Epithelial cell of prostate (primary cell): ENCODE measurements around the gene SYNCRIP.
"Not testable (repeated sequence)": the region's sequence is repeated elsewhere in the genome, so short reads cannot be mapped to it uniquely, and the experiment has no call there.

ENCODE experiments used
- DNase-seq: peaks from one replicate; pipeline ENCODE4 v3.0.0-alpha.2; 2011; ENCODE audit warnings: low read depth, low spot score
- H3K27ac ChIP-seq: fragments of 450-650 bp; 2 replicates; pipeline ENCODE4 v1.5.1; 2017; ENCODE audit warnings: mild to moderate bottlenecking

SYNCRIP gene

GRCh38 chr6:85672050-85672449 is 29.4 kb upstream of the SYNCRIP start:
- no peak for DNase-seq
- no peak overlapping the region for H3K27ac ChIP-seq

GRCh38 chr6:85670573-85670972 is 27.9 kb upstream of the SYNCRIP start:
- H3K27ac ChIP-seq, result peak overlapping the region; percentile 64
- DNase-seq, result no peak

DNA sequence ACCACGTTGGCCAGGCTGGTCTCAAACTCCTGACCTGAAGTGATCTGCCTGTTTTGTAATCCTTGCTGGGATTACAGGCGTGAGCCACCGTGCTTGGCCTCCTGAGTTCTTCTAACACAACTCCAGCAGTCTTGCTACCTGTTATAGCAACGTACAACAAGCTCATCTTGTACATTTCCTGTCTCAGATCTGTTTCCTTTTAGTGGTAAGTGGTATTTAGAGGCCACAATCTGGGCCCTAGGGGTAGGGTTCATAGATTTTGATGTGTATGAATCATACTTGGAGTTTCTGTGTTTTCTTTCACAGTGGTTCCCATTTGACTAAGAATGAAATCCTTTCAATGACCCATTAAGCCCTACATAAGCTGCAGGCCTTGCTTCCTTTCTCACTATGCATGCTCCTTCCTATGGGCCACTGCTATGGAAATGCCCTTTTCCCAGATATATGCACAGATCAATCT is 27.1 kb upstream of the SYNCRIP start:
- peak overlapping the region; percentile 64 for H3K27ac ChIP-seq
- peak; percentile 69 for DNase-seq

GRCh38 chr6:85662251-85662650 is 19.6 kb upstream of the SYNCRIP start:
- DNase-seq, result no peak
- no peak overlapping the region for H3K27ac ChIP-seq

DNA sequence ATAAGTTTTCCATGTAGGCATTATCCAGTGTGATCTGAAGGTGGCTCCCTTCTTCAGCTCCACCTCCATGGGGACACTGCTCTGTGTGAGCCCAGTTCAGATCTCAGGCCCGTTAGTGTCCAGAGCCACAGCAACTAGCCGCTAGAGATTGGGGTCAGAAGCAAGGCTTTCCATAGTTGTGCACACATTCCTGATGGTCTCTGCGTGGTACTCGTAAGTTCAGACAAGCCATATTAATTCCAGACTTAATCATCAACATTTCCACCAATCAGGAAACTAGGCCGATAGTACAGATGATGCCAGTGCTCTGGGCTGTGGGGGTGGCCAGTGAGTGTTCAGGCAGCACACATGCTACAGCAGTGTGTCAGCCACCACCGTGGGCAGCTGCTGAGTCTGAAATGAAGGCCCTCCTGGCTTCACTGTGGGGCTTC is 17.5 kb upstream of the SYNCRIP start:
- peak overlapping the region; percentile 37 for H3K27ac ChIP-seq
- DNase-seq, result peak; percentile 78

- DNase-seq, result no peak
- no peak overlapping the region for H3K27ac ChIP-seq
Observed at GRCh38 chr6:85650606-85651005, 7.9 kb upstream of the SYNCRIP start.

- H3K27ac ChIP-seq, result peak overlapping the region; percentile 99
- no peak for DNase-seq
Observed at GRCh38 chr6:85644279-85644762, 1.6 kb upstream of the SYNCRIP start.

DNA sequence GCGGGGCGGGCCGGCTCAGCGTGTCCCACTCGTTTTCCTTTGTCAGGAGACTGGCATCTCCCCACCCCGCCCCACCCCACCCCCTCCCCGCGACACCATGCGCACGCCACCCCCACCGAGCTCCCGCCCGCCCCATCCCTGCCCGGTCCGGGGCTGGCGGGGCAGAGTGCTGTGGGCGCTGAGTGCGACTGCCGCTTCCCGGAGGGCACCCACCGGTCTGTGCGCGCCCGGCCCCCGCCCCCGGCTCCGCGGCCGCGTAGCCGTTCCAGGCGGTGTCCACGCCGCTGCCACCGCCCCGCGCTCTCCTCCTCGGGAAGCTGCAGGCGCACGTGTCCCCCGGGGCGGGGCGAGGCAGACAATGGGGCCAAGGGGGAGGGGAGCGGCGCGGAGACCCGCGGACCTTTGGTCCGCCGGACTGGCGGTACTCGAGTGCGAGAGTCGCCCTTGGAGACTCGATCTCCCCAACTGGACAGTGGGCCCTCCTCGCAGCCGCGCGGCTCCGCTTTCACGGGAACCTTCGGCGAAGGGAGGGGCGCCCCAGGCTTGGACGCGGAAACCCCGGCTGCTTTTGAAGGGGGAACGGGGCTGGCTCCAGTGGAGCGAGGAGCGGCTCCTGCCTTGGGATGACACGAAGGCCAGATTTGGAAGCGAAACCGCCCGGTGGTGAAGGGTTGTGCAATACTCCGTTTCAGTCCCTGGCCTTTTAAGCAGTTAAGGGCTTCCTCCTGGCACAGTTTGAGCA is 1.0 kb upstream of the SYNCRIP start:
- peak; percentile 78 for DNase-seq
- peak overlapping the region; percentile 99 for H3K27ac ChIP-seq

DNA sequence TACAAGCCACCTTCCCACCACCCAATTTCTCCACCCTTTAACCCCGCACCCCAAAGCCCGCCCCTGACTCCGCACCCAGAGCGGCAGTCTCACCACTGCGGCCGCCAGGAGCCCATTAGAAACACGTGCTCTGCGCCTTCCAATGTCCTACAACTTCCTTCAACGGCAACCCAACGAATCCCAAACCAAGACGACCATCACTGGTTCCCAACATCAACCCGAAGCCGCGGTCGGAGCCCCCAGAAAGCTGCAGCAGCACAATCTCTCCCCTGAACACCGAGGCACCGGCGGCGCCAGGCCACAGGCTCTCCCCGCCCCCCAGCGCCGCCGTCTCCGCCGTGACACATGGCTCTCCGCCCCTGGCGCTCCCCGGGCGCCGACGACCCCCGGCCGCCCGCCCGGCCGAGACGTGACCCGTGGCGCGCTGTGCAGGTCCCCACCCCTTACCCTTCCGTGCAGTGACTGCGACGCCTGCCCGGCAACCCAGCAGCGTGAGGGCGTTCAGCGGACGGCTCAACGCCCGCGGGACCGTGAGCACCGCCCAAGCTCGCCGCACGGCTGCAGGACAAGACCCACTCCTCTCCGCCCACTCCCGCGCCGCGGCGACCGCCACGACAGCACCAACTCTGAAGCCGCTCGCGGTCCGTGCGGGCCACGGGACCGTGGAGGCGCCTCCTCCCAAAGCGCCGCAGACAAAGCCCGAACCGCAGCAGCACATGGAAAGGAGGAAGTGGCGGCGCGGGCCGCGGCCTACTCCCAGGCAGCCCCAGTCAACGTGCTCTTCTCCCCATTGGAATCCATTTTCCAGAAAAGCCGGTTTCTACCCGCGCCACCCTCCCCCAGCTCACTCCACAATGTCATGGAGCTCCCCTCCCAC is 551 bp downstream of the SYNCRIP start:
- peak; percentile 8 for DNase-seq
- H3K27ac ChIP-seq, result peak overlapping the region; percentile 99

DNA sequence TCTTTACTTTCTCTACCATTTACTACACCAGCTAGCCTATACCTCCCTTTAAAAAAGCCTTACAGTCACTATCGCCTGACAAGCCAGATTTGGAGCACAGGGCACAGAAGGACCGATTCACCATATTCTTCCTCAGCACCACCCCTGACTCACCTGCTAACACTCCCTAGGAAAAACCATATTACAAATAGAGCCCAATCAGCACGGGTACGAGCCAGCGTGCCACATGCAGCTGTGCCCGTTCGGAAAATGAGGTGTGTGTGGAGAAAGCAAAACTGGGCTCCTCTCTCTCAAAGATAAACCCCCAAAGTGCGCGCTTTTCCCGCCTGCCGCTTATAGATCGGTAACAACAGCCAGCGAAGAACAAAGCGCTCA is 1.2 kb downstream of the SYNCRIP start:
- peak overlapping the region; percentile 99 for H3K27ac ChIP-seq
- no peak for DNase-seq

GRCh38 chr6:85640821-85641220 is 1.9 kb downstream of the SYNCRIP start:
- H3K27ac ChIP-seq, result no peak overlapping the region
- DNase-seq, result no peak

DNA sequence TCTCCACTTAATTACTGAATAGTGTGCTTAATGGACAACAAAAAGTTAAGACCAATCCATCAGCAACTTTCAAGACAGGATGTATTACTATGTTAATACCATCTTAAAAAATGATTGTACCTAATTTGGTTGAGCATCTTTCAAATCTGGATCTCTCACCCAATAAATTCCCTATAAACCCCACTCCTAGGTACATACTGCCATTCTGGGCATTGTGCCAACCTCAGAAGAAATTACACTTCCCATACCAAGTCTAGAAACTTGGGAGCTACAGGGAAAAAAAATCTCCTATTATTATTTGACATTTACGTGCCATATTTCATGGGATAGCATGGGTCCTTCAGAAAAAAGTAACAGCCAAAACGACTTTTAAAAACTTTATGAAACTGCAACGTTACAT is 5.1 kb downstream of the SYNCRIP start:
- no peak overlapping the region for H3K27ac ChIP-seq
- DNase-seq, result no peak

DNA sequence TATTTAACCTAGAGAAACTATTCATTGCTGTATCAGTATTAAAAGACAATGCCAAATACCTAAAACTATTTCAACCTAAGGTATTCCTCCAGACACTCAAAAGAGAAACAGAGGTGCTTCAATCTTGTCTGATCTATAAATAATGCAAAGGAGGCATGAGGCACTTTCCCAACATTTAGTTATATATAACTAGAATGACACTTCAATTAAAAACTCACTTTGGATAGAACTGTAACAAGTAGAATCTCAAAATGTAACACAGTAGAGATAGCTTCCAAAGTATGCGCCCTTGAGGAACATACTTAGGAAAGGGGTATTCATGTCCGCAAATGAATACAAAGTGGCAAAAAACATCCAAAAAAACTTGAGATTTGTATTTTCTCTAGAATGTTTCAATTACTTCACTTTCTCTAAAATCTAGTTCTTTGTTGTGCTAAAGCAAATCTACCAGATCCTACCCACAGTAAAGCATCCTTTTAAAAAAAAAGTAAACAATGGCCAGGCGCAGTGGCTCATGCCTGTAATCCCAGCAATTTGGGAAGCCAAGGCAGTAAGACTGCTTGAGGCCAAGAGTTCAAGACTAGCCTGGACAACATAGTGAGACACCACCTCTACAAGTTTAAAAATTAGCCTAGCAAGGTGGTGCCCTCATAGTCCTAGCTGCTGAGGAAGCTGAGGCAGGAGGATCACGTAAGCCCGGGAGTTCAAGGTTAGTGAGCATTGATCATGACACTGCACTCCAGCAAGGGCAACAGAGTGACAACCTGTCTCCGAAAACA is 10.3 kb downstream of the SYNCRIP start:
- H3K27ac ChIP-seq, result peak overlapping the region; percentile 10
- no peak for DNase-seq

DNA sequence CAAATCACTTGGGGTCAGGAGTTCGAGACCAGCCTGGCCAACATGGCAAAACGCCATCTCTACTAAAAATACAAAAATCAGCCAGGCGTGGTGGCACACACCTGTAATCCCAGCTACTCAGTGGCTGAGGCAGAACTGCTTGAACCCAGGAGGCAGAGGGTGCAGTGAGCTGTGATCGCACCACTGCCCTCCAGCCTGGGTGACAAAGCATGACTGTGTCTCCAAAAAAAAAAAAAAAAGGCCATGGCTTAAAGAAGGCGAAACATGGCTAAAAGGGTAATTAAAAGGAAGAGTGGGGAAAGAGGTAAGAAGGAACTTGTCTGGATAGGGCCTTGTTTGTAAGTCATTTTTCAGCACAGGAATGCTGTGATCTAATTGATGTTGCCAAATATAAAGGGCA is 11.6 kb downstream of the SYNCRIP start:
- peak overlapping the region; percentile 10 for H3K27ac ChIP-seq
- not testable (repeated sequence) for DNase-seq

- H3K27ac ChIP-seq, result no peak overlapping the region
- no peak for DNase-seq
Observed at GRCh38 chr6:85628353-85628752, 14.3 kb downstream of the SYNCRIP start.

DNA sequence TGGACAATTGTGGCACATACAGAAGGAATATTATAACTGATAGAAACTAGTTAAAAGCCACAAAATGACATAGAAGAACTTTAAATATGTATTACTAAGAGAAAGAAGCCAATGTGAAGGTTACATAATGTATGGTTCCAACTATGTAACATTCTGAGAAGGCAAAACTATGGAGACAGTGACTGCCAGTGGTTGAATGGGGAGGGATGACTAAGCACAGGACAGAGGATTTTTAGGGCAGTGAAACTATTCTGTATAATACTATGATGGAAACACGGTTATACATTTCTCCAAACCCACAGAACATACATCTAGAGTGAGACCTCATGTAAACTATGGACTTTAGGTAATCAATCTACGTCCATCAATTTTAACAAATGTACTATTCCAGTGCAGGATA is 22.4 kb downstream of the SYNCRIP start:
- no peak for DNase-seq
- H3K27ac ChIP-seq, result no peak overlapping the region

DNA sequence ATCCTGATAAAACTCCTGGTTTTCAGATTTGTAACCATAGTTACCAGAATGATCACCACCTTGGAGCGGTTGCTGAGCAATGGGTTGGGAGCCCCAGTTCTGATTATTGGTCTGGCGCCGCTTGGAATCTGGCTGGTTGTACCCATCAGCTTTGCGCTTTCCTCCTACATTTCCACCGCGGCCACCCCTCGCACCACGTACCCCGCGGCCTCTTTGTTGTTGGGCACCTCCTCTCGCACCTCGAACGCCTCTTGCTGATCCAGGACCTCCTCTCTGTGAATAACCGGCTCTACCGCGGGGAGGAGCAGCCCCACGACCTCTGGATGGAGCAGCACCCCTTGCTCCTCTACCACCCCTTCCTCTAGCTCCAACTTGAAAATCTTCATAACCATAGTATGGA is 27.9 kb downstream of the SYNCRIP start:
- DNase-seq, result no peak
- no peak overlapping the region for H3K27ac ChIP-seq

GRCh38 chr6:85612690-85613474 is 29.8 kb downstream of the SYNCRIP start:
- no peak for DNase-seq
- no peak overlapping the region for H3K27ac ChIP-seq

- DNase-seq, result no peak
- H3K27ac ChIP-seq, result peak overlapping the region; percentile 17
Observed at GRCh38 chr6:85610182-85610895, 32.3 kb downstream of the SYNCRIP start.
